H1 (cell line): ENCODE measurements around the gene MOGAT2. TPM values are rescaled to one million over a fixed set of nuclear protein-coding genes. Genes with fewer than 3 reads are reported as not detected.

Source experiments
- CTCF ChIA-PET: fragments of 300-600 bp; sonication (Branson Sonifier 250); formaldehyde crosslinking; loops from one replicate; lab custom pipeline; 2021; ENCODE audit not compliant: partially characterized antibody; lab: Charles Lee
- POLR2A ChIA-PET: fragments of 300-600 bp; sonication (Branson Sonifier 250); formaldehyde crosslinking; loops from one replicate; lab custom pipeline; 2021; ENCODE audit warnings: inconsistent platforms; ENCODE audit not compliant: partially characterized antibody; lab: Charles Lee
- DNase-seq, 2 experiments: peaks; one replicate each; pipeline versions ENCODE4 v3.0.0 to v3.0.0-alpha.2; 2010 to 2022; ENCODE audit warnings: low spot score in 2 of 2, low read depth in 1 of 2, mixed read lengths in 1 of 2
- FAIRE-seq: peaks from 2 replicates; lab custom pipeline; 2011; peaks lifted over from hg19 to GRCh38; lab: Jason Lieb, UNC
- H2AFZ ChIP-seq: 2 replicates; pipeline ENCODE4 v1.8.1; 2012; ENCODE audit warnings: low read length, inconsistent platforms
- H2AK5ac ChIP-seq: 2 replicates; pipeline ENCODE4 v1.6.1; 2013; ENCODE audit warnings: low read depth, low read length
- H2BK120ac ChIP-seq: replicated peaks from 2 replicates; pipeline ENCODE3; 2013; ENCODE audit warnings: low read depth, low read length, inconsistent platforms
- H2BK12ac ChIP-seq: 2 replicates; pipeline ENCODE4 v1.6.1; 2013; ENCODE audit warnings: low read depth, low read length
- H2BK15ac ChIP-seq: 2 replicates; pipeline ENCODE4 v1.6.1; 2013; ENCODE audit warnings: low read length
- H2BK20ac ChIP-seq: 2 replicates; pipeline ENCODE4 v1.6.1; 2013; ENCODE audit warnings: low read length
- H2BK5ac ChIP-seq: 2 replicates; pipeline ENCODE4 v1.6.1; 2013; ENCODE audit warnings: low read depth, low read length
- H3K14ac ChIP-seq: 2 replicates; pipeline ENCODE4 v1.6.1; 2013; ENCODE audit warnings: inconsistent platforms; ENCODE audit not compliant: insufficient read length
- H3K18ac ChIP-seq: 2 replicates; pipeline ENCODE4 v1.6.1; 2013; ENCODE audit warnings: low read length; ENCODE audit errors: extremely low read depth
- H3K23ac ChIP-seq: 2 replicates; pipeline ENCODE4 v1.6.1; 2013; ENCODE audit warnings: inconsistent platforms; ENCODE audit not compliant: insufficient read length
- H3K23me2 ChIP-seq: 2 replicates; pipeline ENCODE4 v1.6.1; 2013; ENCODE audit warnings: low read depth, low read length
- H3K27ac ChIP-seq: 2 replicates; pipeline ENCODE4 v1.6.1; 2011; ENCODE audit warnings: low read depth, low read length, inconsistent platforms
- H3K27me3 ChIP-seq, 4 experiments: replicated peaks in 1 of 4; 1 replicate in 1 of 4; 2 replicates in 3 of 4; pipeline versions ENCODE4 v1.6.1 to v1.8.1; 2011 to 2013; ENCODE audit warnings: low read length in 3 of 4, mild to moderate bottlenecking in 3 of 4, inconsistent platforms in 2 of 4, mixed read lengths in 2 of 4, moderate library complexity in 1 of 4; ENCODE audit not compliant: control insufficient read depth in 3 of 4, insufficient read depth in 3 of 4; ENCODE audit errors: extremely low read depth in 1 of 4
- H3K36me3 ChIP-seq, 4 experiments: 2 replicates each; pipeline versions ENCODE4 v1.6.1 to v1.8.1; 2011 to 2013; ENCODE audit warnings: mild to moderate bottlenecking in 4 of 4, low read length in 3 of 4, moderate library complexity in 2 of 4, control low read depth in 1 of 4, inconsistent platforms in 1 of 4; ENCODE audit not compliant: insufficient read depth in 4 of 4, control insufficient read depth in 2 of 4
- H3K4ac ChIP-seq: replicated peaks from 2 replicates; pipeline ENCODE3; 2013; ENCODE audit warnings: low read length, low read depth, mixed read lengths, inconsistent platforms; ENCODE audit not compliant: insufficient read length
- H3K4me1 ChIP-seq, 4 experiments: replicated peaks in 1 of 4; 1 replicate in 1 of 4; 2 replicates in 3 of 4; pipeline versions ENCODE4 v1.6.1 to v1.8.1; 2011 to 2013; ENCODE audit warnings: low read length in 3 of 4, inconsistent platforms in 2 of 4, mixed read lengths in 1 of 4; ENCODE audit not compliant: insufficient read depth in 4 of 4, control insufficient read depth in 3 of 4
- H3K4me2 ChIP-seq, 2 experiments: 2 replicates each; pipeline versions ENCODE4 v1.6.1 to v1.8.1; 2011 to 2013; ENCODE audit warnings: low read depth in 2 of 2, low read length in 2 of 2, control low read depth in 1 of 2, inconsistent platforms in 1 of 2, mild to moderate bottlenecking in 1 of 2; ENCODE audit not compliant: insufficient read depth in 1 of 2
- H3K4me3 ChIP-seq, 4 experiments: fragments of 200-600, 300-600 bp in 1 of 4; sonication (generic), shearing (Covaris generic), sonication (Bioruptor Twin) in 1 of 4; 2 replicates each; pipeline versions ENCODE4 v1.5.1 to v1.8.1; 2011 to 2016; ENCODE audit warnings: low read length in 4 of 4, low read depth in 3 of 4, control low read depth in 2 of 4, inconsistent platforms in 2 of 4, mild to moderate bottlenecking in 2 of 4, mixed read lengths in 1 of 4, moderate library complexity in 1 of 4; ENCODE audit not compliant: insufficient read depth in 2 of 4; ENCODE audit errors: extremely low read depth in 1 of 4
- H3K56ac ChIP-seq: replicated peaks from 2 replicates; pipeline ENCODE3; 2013; ENCODE audit warnings: low read depth, mild to moderate bottlenecking, mixed read lengths, low read length, inconsistent platforms; ENCODE audit not compliant: insufficient read length
- H3K79me1 ChIP-seq: 2 replicates; pipeline ENCODE4 v1.6.1; 2013; ENCODE audit warnings: low read depth, low read length, control low read depth
- H3K79me2 ChIP-seq, 2 experiments: 2 replicates each; pipeline versions ENCODE4 v1.6.1 to v1.8.1; 2012 to 2013; ENCODE audit warnings: low read length in 2 of 2, mild to moderate bottlenecking in 2 of 2, inconsistent platforms in 1 of 2; ENCODE audit not compliant: insufficient read depth in 2 of 2, control insufficient read depth in 1 of 2
- H3K9ac ChIP-seq, 4 experiments: replicated peaks in 1 of 4; 1 replicate in 1 of 4; 2 replicates in 3 of 4; pipeline versions ENCODE4 v1.6.1 to v1.8.1; 2011 to 2013; ENCODE audit warnings: low read depth in 3 of 4, low read length in 3 of 4, control low read depth in 2 of 4, mild to moderate bottlenecking in 2 of 4, moderate library complexity in 2 of 4, inconsistent platforms in 1 of 4; ENCODE audit errors: extremely low read depth in 1 of 4
- H3K9me3 ChIP-seq, 2 experiments: 2 replicates each; pipeline versions ENCODE4 v1.6.1 to v1.8.1; 2012 to 2013; ENCODE audit warnings: mild to moderate bottlenecking in 2 of 2, moderate library complexity in 2 of 2, control low read depth in 1 of 2, inconsistent platforms in 1 of 2, low read depth in 1 of 2, low read length in 1 of 2, mixed read lengths in 1 of 2; ENCODE audit not compliant: insufficient read depth in 2 of 2
- H4K20me1 ChIP-seq, 2 experiments: replicated peaks in 1 of 2; 2 replicates each; pipeline versions ENCODE3 to v1.8.1; 2011 to 2013; ENCODE audit warnings: inconsistent platforms in 2 of 2, low read length in 2 of 2, mild to moderate bottlenecking in 1 of 2; ENCODE audit not compliant: insufficient read depth in 2 of 2, control insufficient read depth in 1 of 2
- H4K5ac ChIP-seq: 2 replicates; pipeline ENCODE4 v1.6.1; 2013; ENCODE audit warnings: low read length, low read depth, mixed read lengths, inconsistent platforms; ENCODE audit not compliant: insufficient read length
- H4K8ac ChIP-seq: 2 replicates; pipeline ENCODE4 v1.8.0; 2013; ENCODE audit warnings: mild to moderate bottlenecking, moderate library complexity, low read length, inconsistent platforms; ENCODE audit not compliant: insufficient read depth; ENCODE audit errors: extremely low read depth
- H4K91ac ChIP-seq: replicated peaks from 2 replicates; pipeline ENCODE3; 2013; ENCODE audit warnings: low read length, mixed read lengths, inconsistent platforms; ENCODE audit not compliant: insufficient read length
- HDAC6 ChIP-seq: IDR thresholded peaks from one replicate; pipeline ENCODE4 v1.7.1; 2012; ENCODE audit warnings: low read depth, mild to moderate bottlenecking, inconsistent platforms, low read length, moderate library complexity
- NRF1 ChIP-seq: IDR thresholded peaks from 2 replicates; pipeline ENCODE4 v1.6.1; 2011; ENCODE audit warnings: mild to moderate bottlenecking, low read depth, low read length, improper control_type of control experiment
- PHF8 ChIP-seq: fragments of 200-600 bp; sonication (generic); conservative IDR thresholded peaks from 2 replicates; pipeline ENCODE4 v1.7.1; 2012; ENCODE audit warnings: low read depth, mild to moderate bottlenecking, inconsistent platforms, low read length, moderate library complexity
- SRF ChIP-seq: IDR thresholded peaks from 2 replicates; pipeline ENCODE4 v1.6.1; 2011; ENCODE audit warnings: mild to moderate bottlenecking, low read depth, low read length, moderate library complexity
- TBP ChIP-seq: IDR thresholded peaks from 2 replicates; pipeline ENCODE4 v1.6.1; 2011; ENCODE audit warnings: low read depth, low read length, improper control_type of control experiment
- TCF12 ChIP-seq: IDR thresholded peaks from 2 replicates; pipeline ENCODE4 v1.6.1; 2011; ENCODE audit warnings: low read depth, mild to moderate bottlenecking, low read length
- WGBS, 2 experiments: shearing (Covaris generic) in 1 of 2; methylation state at CpG; one replicate each; pipeline versions ENCODE4 v1.1.6 to v1.1.7; 2013 to 2015; ENCODE audit warnings: low lambda C conversion rate in 2 of 2, mixed read lengths in 2 of 2, inconsistent platforms in 1 of 2, low coverage in 1 of 2, missing lambda C conversion rate in 1 of 2; ENCODE audit not compliant: insufficient replicate concordance in 2 of 2, insufficient coverage in 1 of 2, insufficient read length in 1 of 2; ENCODE audit errors: extremely low coverage in 1 of 2, missing lambda C conversion rate in 1 of 2; 5-methylcytosine and 5-hydroxymethylcytosine counted together
- polyA plus RNA-seq, 7 experiments: library from polyadenylated mRNA; depleted of rRNA in 3 of 7; stranded (reverse) in 5 of 7; unstranded in 2 of 7; fragments of >200 nt in 5 of 7; fragments of 200-250 nt in 2 of 7; gene quantifications; 1 replicate in 5 of 7; 2 replicates in 1 of 7; 4 replicates in 1 of 7; pipeline versions ENCODE4 v1.2.1 to v1.2.3, GENCODE V29; 2011 to 2013; ENCODE audit warnings: missing spikeins in 2 of 7, mixed read lengths in 2 of 7
- total RNA-seq: library from RNA; stranded (reverse); fragmentation: NEBNext Ultra II Directional; extraction: Animal tissue kit (Norgen Biotek cat#: 25700); gene quantifications from 2 replicates; pipeline ENCODE4 v1.2.1, GENCODE V29; 2021
- TF ChIP-seq, protein P1 (sequence below): IDR thresholded peaks from 2 replicates; pipeline ENCODE4 v1.6.1; 2011; ENCODE audit warnings: low read depth, mild to moderate bottlenecking, low read length; ENCODE audit not compliant: insufficient read depth

The MOGAT2 gene
- total and polyA plus RNA-seq, 2 of the 8 experiments (the other 6 are each of a cell fraction or from before 2014, with no cell fraction given): not detected

DNA sequence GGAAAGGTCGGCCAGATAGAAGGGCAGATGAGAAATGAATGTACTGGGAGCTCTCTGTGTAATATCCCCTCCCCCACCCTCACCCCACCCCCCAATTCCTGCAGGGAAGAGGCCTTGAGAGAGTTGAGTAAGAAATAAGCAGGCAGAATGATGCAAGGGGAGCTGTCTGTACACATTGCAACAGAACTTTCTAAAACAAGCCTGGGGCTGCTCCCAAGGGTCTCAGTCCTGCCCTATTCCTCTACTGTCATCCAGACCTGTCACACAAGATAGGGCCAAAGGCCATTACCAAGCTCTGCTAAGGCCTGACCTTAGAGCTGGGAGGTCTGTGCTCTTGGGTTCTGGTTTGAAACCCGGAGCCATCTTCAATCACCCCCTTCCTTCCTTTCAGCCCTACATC is 45.2 kb downstream of the MOGAT2 start:
- no peak overlapping the region for H2BK120ac ChIP-seq
- TF ChIP-seq NRF1 (no peak), TCF12 (no peak), PHF8 (no peak), HDAC6 (no peak), SRF (no peak), TBP (no peak)
- TF ChIP-seq, protein P1, sequence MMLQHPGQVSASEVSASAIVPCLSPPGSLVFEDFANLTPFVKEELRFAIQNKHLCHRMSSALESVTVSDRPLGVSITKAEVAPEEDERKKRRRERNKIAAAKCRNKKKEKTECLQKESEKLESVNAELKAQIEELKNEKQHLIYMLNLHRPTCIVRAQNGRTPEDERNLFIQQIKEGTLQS: no peak
- TF ChIP-seq, all 59 proteins: peak for 0
- Histone ChIP-seq H3K79me2 (no peaks in the 10 kb centered on the region), H2AFZ (no peak overlapping the region; the same call in 1 of the 2 replicates), H3K23ac (no peak overlapping the region), H3K14ac (no peak overlapping the region), H3K36me3 (no peaks in the 10 kb centered on the region), H3K79me1 (no peaks in the 10 kb centered on the region), H3K18ac (no peak overlapping the region; the same call in 1 of the 2 replicates), H3K9ac (no peak overlapping the region), H4K20me1 (no peaks in the 10 kb centered on the region), H2AK5ac (no peak overlapping the region), H3K27ac (no peak overlapping the region), H4K5ac (no peak overlapping the region), H4K91ac (no peak overlapping the region), H2BK20ac (no peak overlapping the region), H3K4me3 (no peak overlapping the region), H3K4me2 (no peak overlapping the region), H3K4ac (no peak overlapping the region), H3K23me2 (no peaks in the 10 kb centered on the region), H3K4me1 (peaks cover 0 to 8% (median 2%) of the 10 kb centered on the region in 4 experiments; a peak in 3 of 7 replicates), H3K56ac (no peak overlapping the region), H3K27me3 (peaks cover under 1 to 20% (median 13%) of the 10 kb centered on the region in 4 experiments), H2BK15ac (no peak overlapping the region), H4K8ac (no peak overlapping the region), H2BK5ac (no peak overlapping the region), H3K9me3 (peaks cover 0 to under 1% of the 10 kb centered on the region in 2 experiments; a peak in 1 of 4 replicates), H2BK12ac (no peak overlapping the region)
- ChIA-PET POLR2A (no interaction called here), CTCF (interaction anchor here (1.0 to 2.5 kb wide), 3 partner anchors 9 to 104 kb away, joined by 3 to 12 read pairs (median 4); no protein-coding TSS in a partner anchor)
- FAIRE-seq (no peak), DNase-seq (no peak)
- 64% methylated on average over 2 of the region's 2 CpGs; no CpG with 5 or more reads in 1 of the 2 experiments for WGBS, 2 experiments
